Mesenchymal stem cell (in vitro differentiated cells and primary cell): ENCODE results near the gene C17orf113.

ENCODE experiments used
- DNase-seq: peaks from one replicate; pipeline ENCODE4 v3.0.0-alpha.2; 2013
- H2AFZ ChIP-seq: one replicate; pipeline ENCODE4 v1.6.1; 2013; ENCODE audit warnings: low read depth, mild to moderate bottlenecking, control low read depth, inconsistent platforms, low read length, moderate library complexity
- H2AK5ac ChIP-seq: 2 replicates; pipeline ENCODE4 v1.6.1; 2013; ENCODE audit warnings: low read length, moderate library complexity, mild to moderate bottlenecking, inconsistent platforms; ENCODE audit not compliant: severe bottlenecking
- H2BK120ac ChIP-seq: one replicate; pipeline ENCODE4 v1.6.1; 2013; ENCODE audit warnings: low read depth, mild to moderate bottlenecking, inconsistent platforms, low read length, moderate library complexity
- H2BK12ac ChIP-seq, 2 experiments: one replicate each; pipeline ENCODE4 v1.6.1; 2013; ENCODE audit warnings: inconsistent platforms in 2 of 2, low read length in 2 of 2, mild to moderate bottlenecking in 2 of 2, moderate library complexity in 2 of 2, control low read depth in 1 of 2
- H2BK15ac ChIP-seq: one replicate; pipeline ENCODE4 v1.6.1; 2013; ENCODE audit warnings: mild to moderate bottlenecking, low read depth, inconsistent platforms; ENCODE audit not compliant: poor library complexity, severe bottlenecking
- H2BK5ac ChIP-seq: 2 replicates; pipeline ENCODE4 v1.6.1; 2013; ENCODE audit warnings: low read depth, mild to moderate bottlenecking, low read length, control low read depth, inconsistent platforms; ENCODE audit not compliant: poor library complexity, severe bottlenecking
- H3K14ac ChIP-seq, 2 experiments: one replicate each; pipeline ENCODE4 v1.6.1; 2013; ENCODE audit warnings: inconsistent platforms in 2 of 2, low read length in 2 of 2, control low read depth in 1 of 2, mild to moderate bottlenecking in 1 of 2, moderate library complexity in 1 of 2
- H3K18ac ChIP-seq, 2 experiments: one replicate each; pipeline ENCODE4 v1.6.1; 2013; ENCODE audit warnings: inconsistent platforms in 2 of 2, low read length in 2 of 2, control low read depth in 1 of 2, low read depth in 1 of 2, mild to moderate bottlenecking in 1 of 2
- H3K23ac ChIP-seq, 2 experiments: one replicate each; pipeline ENCODE4 v1.6.1; 2013; ENCODE audit warnings: inconsistent platforms in 2 of 2, low read length in 2 of 2, mild to moderate bottlenecking in 2 of 2, moderate library complexity in 2 of 2, control low read depth in 1 of 2
- H3K27ac ChIP-seq: 2 replicates; pipeline ENCODE4 v1.5.1; 2013; ENCODE audit warnings: mild to moderate bottlenecking, moderate library complexity, low read length, control low read depth, inconsistent platforms; ENCODE audit not compliant: poor library complexity, severe bottlenecking
- H3K27me3 ChIP-seq, 2 experiments: 2 replicates each; pipeline versions ENCODE4 v1.6.1 to v1.7.0; 2013; ENCODE audit warnings: low read length in 2 of 2, mild to moderate bottlenecking in 2 of 2, moderate library complexity in 2 of 2, control low read depth in 1 of 2, inconsistent platforms in 1 of 2; ENCODE audit not compliant: control insufficient read depth in 1 of 2, insufficient read depth in 1 of 2
- H3K36me3 ChIP-seq, 2 experiments: 2 replicates each; pipeline versions ENCODE4 v1.6.1 to v1.7.0; 2013; ENCODE audit warnings: low read length in 2 of 2, control low read depth in 1 of 2, inconsistent platforms in 1 of 2, low read depth in 1 of 2, mild to moderate bottlenecking in 1 of 2; ENCODE audit not compliant: insufficient read depth in 2 of 2, control insufficient read depth in 1 of 2
- H3K4ac ChIP-seq, 2 experiments: one replicate each; pipeline ENCODE4 v1.6.1; 2013; ENCODE audit warnings: inconsistent platforms in 2 of 2, low read length in 2 of 2, mild to moderate bottlenecking in 2 of 2, moderate library complexity in 2 of 2, control low read depth in 1 of 2, low read depth in 1 of 2
- H3K4me1 ChIP-seq: 2 replicates; pipeline ENCODE4 v1.6.1; 2013; ENCODE audit warnings: low read depth, low read length, control low read depth; ENCODE audit not compliant: control insufficient read depth, insufficient read depth
- H3K4me2 ChIP-seq: 2 replicates; pipeline ENCODE4 v1.6.1; 2013; ENCODE audit warnings: low read length, mild to moderate bottlenecking, inconsistent platforms; ENCODE audit not compliant: poor library complexity, severe bottlenecking
- H3K4me3 ChIP-seq, 2 experiments: 2 replicates each; pipeline versions ENCODE4 v1.5.1 to v1.7.0; 2013; ENCODE audit warnings: low read length in 2 of 2, mild to moderate bottlenecking in 2 of 2, control low read depth in 1 of 2, low read depth in 1 of 2; ENCODE audit not compliant: insufficient read depth in 1 of 2
- H3K79me1 ChIP-seq: replicated peaks from 2 replicates; pipeline ENCODE4 v1.6.1; 2013; ENCODE audit warnings: mild to moderate bottlenecking, control low read depth, low read length, inconsistent platforms; ENCODE audit not compliant: poor library complexity, severe bottlenecking
- H3K9ac ChIP-seq: 2 replicates; pipeline ENCODE4 v1.7.0; 2013; ENCODE audit warnings: mild to moderate bottlenecking, low read length, moderate library complexity
- H3K9me3 ChIP-seq: 2 replicates; pipeline ENCODE4 v1.7.0; 2013; ENCODE audit warnings: mild to moderate bottlenecking, low read length; ENCODE audit not compliant: control insufficient read depth
- H4K8ac ChIP-seq: one replicate; pipeline ENCODE4 v1.6.1; 2013; ENCODE audit warnings: inconsistent platforms, mild to moderate bottlenecking, low read length, moderate library complexity
- H4K91ac ChIP-seq: one replicate; pipeline ENCODE4 v1.6.1; 2013; ENCODE audit warnings: mild to moderate bottlenecking, low read length, inconsistent platforms
- WGBS: methylation state at CpG from one replicate; pipeline ENCODE4 v1.1.7; 2013; ENCODE audit warnings: mixed read lengths; 5-methylcytosine and 5-hydroxymethylcytosine counted together

The C17orf113 gene

GRCh38 chr17:42045719-42046118 is 4.7 kb downstream of the C17orf113 start:
- Histone ChIP-seq H3K9me3 (no peaks in the 10 kb centered on the region), H3K27ac (no peak overlapping the region), H4K91ac (no peak overlapping the region), H3K18ac (no peak overlapping the region), H2AK5ac (no peak overlapping the region), H3K4me1 (peaks cover 5% of the 10 kb centered on the region), H2BK15ac (no peak overlapping the region), H3K23ac (no peak overlapping the region), H4K8ac (no peak overlapping the region), H2AFZ (no peak overlapping the region), H2BK12ac (no peak overlapping the region), H3K79me1 (no peaks in the 10 kb centered on the region), H3K27me3 (peaks cover 15 to 28% of the 10 kb centered on the region in 2 experiments), H3K36me3 (no peaks in the 10 kb centered on the region), H3K14ac (no peak overlapping the region), H3K4me3 (no peak overlapping the region), H3K4me2 (no peak overlapping the region), H2BK5ac (no peak overlapping the region), H3K4ac (no peak overlapping the region), H2BK120ac (no peak overlapping the region), H3K9ac (no peak overlapping the region)
- whole genome bisulfite sequencing, result 86% methylated on average over 1 of the region's 1 CpG
- no peak for DNase-seq

GRCh38 chr17:42042598-42043319 is 7.6 kb downstream of the C17orf113 start:
- no peak overlapping the region for H3K14ac ChIP-seq
- no peak overlapping the region for H2BK15ac ChIP-seq
- H3K4me1 ChIP-seq, result no peaks in the 10 kb centered on the region
- no peak overlapping the region for H3K4me3 ChIP-seq
- H3K4me2 ChIP-seq, result no peak overlapping the region
- H4K8ac ChIP-seq, result no peak overlapping the region
- H2BK5ac ChIP-seq, result no peak overlapping the region
- no peak overlapping the region for H3K27ac ChIP-seq
- DNase-seq, result no peak
- no peaks in the 10 kb centered on the region for H3K36me3 ChIP-seq
- H2BK120ac ChIP-seq, result no peak overlapping the region
- no peak overlapping the region for H2AK5ac ChIP-seq
- 87% methylated on average over 20 of the region's 20 CpGs for WGBS
- no peak overlapping the region for H3K23ac ChIP-seq
- H2BK12ac ChIP-seq, result no peak overlapping the region
- H3K9ac ChIP-seq, result no peak overlapping the region
- no peak overlapping the region for H3K4ac ChIP-seq
- no peak overlapping the region for H3K18ac ChIP-seq
- no peak overlapping the region for H4K91ac ChIP-seq
- H2AFZ ChIP-seq, result no peak overlapping the region
- H3K27me3 ChIP-seq, result peaks cover 0 to 31% of the 10 kb centered on the region in 2 experiments
- no peaks in the 10 kb centered on the region for H3K9me3 ChIP-seq
- H3K79me1 ChIP-seq, result no peaks in the 10 kb centered on the region

- H3K4me2 ChIP-seq, result no peak overlapping the region
- H2BK5ac ChIP-seq, result no peak overlapping the region
- no peak for DNase-seq
- no peak overlapping the region for H2BK15ac ChIP-seq
- H3K27me3 ChIP-seq, result peaks cover 2 to 42% of the 10 kb centered on the region in 2 experiments
- no peak overlapping the region for H3K4ac ChIP-seq
- no peak overlapping the region for H3K4me3 ChIP-seq
- H2AK5ac ChIP-seq, result no peak overlapping the region
- H2BK12ac ChIP-seq, result no peak overlapping the region
- H3K9me3 ChIP-seq, result no peaks in the 10 kb centered on the region
- H4K8ac ChIP-seq, result no peak overlapping the region
- no peaks in the 10 kb centered on the region for H3K36me3 ChIP-seq
- H3K18ac ChIP-seq, result no peak overlapping the region
- no peak overlapping the region for H3K23ac ChIP-seq
- H3K27ac ChIP-seq, result no peak overlapping the region
- no peak overlapping the region for H3K9ac ChIP-seq
- no peak overlapping the region for H3K14ac ChIP-seq
- no peaks in the 10 kb centered on the region for H3K4me1 ChIP-seq
- H4K91ac ChIP-seq, result no peak overlapping the region
- H2AFZ ChIP-seq, result no peak overlapping the region
- H2BK120ac ChIP-seq, result no peak overlapping the region
- no peaks in the 10 kb centered on the region for H3K79me1 ChIP-seq
These were observed 8.8 kb downstream of the C17orf113 start for GRCh38 chr17:42041619-42042018.

GRCh38 chr17:42040818-42041217 is 9.6 kb downstream of the C17orf113 start:
- Histone ChIP-seq H2BK5ac (no peak overlapping the region), H3K4me2 (no peak overlapping the region), H3K18ac (no peak overlapping the region), H3K9me3 (no peaks in the 10 kb centered on the region), H3K36me3 (no peaks in the 10 kb centered on the region), H3K4me3 (no peak overlapping the region), H3K27me3 (peaks cover 3 to 44% of the 10 kb centered on the region in 2 experiments), H2BK15ac (no peak overlapping the region), H3K4ac (no peak overlapping the region), H2BK12ac (no peak overlapping the region), H3K14ac (no peak overlapping the region), H3K79me1 (no peaks in the 10 kb centered on the region), H4K8ac (no peak overlapping the region), H2BK120ac (no peak overlapping the region), H4K91ac (no peak overlapping the region), H3K23ac (no peak overlapping the region), H2AK5ac (no peak overlapping the region), H2AFZ (no peak overlapping the region), H3K4me1 (no peaks in the 10 kb centered on the region), H3K27ac (no peak overlapping the region), H3K9ac (no peak overlapping the region)
- 95% methylated on average over 10 of the region's 10 CpGs for WGBS
- no peak for DNase-seq
